ENCODE data around the gene UNC5B.

DNA sequence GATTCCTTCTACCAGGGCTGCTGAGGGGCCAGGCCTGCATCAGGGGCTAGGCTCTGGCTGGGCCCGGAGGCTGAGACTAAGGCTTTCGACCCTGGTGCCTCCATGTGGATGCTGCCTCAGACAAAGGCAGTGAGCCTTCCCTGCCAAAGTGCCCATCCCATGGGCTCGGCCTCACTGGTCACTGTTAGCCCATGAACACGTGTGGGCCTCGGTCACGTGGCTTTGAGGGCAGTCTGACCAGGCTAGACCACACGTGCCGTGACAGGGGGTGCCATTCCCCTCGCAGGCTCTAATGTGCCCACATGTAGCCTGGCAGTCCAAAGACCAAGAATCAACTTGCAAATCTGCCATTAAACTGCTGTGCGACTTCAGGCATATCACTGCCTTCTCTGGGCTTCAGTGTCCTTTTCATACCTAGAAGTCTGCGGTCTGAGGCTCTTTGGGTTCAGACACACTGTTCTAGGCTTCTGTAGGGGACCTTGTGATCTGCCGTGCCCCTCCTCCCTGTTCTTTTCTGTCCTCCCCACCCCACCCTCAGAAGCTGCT lies 89.1 kb downstream of the UNC5B start:
- TF ChIP-seq, protein P1, sequence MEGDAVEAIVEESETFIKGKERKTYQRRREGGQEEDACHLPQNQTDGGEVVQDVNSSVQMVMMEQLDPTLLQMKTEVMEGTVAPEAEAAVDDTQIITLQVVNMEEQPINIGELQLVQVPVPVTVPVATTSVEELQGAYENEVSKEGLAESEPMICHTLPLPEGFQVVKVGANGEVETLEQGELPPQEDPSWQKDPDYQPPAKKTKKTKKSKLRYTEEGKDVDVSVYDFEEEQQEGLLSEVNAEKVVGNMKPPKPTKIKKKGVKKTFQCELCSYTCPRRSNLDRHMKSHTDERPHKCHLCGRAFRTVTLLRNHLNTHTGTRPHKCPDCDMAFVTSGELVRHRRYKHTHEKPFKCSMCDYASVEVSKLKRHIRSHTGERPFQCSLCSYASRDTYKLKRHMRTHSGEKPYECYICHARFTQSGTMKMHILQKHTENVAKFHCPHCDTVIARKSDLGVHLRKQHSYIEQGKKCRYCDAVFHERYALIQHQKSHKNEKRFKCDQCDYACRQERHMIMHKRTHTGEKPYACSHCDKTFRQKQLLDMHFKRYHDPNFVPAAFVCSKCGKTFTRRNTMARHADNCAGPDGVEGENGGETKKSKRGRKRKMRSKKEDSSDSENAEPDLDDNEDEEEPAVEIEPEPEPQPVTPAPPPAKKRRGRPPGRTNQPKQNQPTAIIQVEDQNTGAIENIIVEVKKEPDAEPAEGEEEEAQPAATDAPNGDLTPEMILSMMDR (IDR thresholded peaks at IDR 0.05), result no peak
- no peak for TF ChIP-seq POLR2A (IDR thresholded peaks at IDR 0.05)
